Stimulated activated CD4-positive, alpha-beta T cell treated with anti-CD3 and anti-CD28 coated beads, Interleukin-12 subunit alpha, Interleukin-12 subunit beta, amount 100 ng/mL, for 48 hours (primary cell): ENCODE measurements around the gene P2RY11.

Source experiments
- DNase-seq, 3 donors: peaks; one replicate each; pipeline ENCODE4 v3.0.0-alpha.2; 2020; ENCODE audit warnings: low read depth in 2 of 3, low spot score in 1 of 3

The P2RY11 gene

GRCh38 chr19:10092648-10093294 lies 18.7 kb upstream of the P2RY11 start:
- DNase-seq, result no peak

GRCh38 chr19:10093295-10094186 lies 18.0 kb upstream of the P2RY11 start:
- DNase-seq, result no peak

DNA sequence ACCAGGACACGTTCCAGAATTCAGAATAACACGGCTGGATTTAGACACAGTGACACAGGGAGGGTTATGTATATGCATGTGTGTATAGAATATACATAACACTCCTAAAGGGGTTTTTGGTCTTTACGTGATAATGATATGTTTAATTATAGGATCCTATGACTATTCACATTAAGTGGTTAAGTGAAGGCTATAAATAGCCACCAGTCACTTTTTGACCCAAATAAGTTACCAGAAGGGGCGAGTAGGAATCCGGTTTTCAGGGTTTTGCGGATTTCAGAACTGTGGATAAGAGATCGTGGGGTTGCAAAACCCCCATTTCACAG lies 15.9 kb upstream of the P2RY11 start:
- no peak for DNase-seq

DNA sequence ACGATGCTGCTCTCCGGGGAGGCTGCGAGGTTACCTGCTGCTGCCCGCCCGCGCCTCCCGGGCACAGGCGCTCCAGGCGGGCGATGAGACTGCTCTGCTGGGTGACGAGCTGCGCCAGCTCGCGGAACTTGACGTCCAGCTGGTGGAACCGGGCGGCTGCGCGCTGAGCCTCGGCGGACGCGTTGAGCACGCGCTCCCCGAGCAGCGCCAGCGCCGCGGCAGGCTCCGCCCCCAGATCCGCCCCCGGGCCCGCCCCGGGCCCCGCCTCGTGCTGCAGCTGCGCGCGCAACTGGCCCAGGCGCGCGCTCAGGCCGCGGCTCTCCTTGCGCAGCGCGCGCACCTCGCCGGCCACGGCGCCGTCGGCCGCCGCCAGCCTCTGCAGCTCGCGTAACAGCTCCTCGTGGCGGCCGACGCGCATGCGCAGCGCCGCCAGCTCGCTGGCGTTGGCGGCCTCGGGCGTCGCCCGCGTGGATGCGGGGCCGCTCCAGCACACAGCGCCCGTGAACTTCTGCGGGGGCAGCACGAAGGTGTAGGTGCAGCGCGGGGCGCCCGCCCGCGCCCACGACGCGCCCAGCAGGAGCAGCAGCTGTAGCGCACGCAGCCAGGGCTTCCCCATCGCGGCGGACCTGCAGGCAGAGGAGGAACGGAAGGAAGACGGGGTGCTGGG lies 15.4 kb upstream of the P2RY11 start:
- peak; percentile 78 to 86 (median 85) for DNase-seq

GRCh38 chr19:10096615-10096963 lies 14.9 kb upstream of the P2RY11 start:
- no peak for DNase-seq

- no peak for DNase-seq
Observed at GRCh38 chr19:10100163-10100785, 11.2 kb upstream of the P2RY11 start.

DNA sequence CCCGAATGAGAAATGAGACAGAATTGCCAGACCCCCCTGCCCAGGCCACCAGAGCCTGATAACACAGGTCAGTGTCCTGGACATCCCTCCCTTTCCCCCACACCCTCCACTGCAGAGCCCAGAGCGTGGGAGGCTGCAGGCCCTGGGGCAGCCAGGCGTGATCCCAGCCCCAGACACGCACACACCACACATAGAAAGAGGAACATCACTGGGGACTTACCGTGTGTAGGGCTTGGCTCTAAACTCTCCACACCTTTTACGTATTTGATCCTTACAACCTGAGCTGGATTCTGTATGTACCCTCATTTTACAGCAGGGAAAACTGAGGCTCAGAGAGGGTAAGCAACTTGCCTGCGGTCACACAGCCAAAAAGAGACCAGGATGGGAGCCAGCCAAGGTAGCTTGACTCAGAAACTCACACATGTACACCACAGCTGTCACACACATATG lies 8.7 kb upstream of the P2RY11 start:
- no peak for DNase-seq

DNA sequence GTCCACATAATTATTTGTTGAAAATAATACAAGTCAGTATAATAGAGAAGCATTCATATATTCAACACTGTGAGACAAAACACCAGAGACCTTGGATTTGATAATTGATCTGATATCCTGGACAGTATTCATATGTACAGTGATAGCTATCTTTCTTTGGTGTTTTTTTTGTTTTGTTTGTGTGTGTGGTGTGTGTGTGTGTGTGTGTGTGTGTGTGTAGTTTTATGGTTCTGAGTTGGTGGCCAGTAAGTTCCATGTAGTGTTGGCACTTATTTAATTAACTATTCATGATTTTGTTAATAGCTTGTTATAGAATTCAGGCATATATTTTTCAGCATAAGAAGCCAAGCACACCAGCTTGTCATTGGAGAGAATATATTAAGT lies 7.4 kb upstream of the P2RY11 start:
- DNase-seq, result no peak

DNA sequence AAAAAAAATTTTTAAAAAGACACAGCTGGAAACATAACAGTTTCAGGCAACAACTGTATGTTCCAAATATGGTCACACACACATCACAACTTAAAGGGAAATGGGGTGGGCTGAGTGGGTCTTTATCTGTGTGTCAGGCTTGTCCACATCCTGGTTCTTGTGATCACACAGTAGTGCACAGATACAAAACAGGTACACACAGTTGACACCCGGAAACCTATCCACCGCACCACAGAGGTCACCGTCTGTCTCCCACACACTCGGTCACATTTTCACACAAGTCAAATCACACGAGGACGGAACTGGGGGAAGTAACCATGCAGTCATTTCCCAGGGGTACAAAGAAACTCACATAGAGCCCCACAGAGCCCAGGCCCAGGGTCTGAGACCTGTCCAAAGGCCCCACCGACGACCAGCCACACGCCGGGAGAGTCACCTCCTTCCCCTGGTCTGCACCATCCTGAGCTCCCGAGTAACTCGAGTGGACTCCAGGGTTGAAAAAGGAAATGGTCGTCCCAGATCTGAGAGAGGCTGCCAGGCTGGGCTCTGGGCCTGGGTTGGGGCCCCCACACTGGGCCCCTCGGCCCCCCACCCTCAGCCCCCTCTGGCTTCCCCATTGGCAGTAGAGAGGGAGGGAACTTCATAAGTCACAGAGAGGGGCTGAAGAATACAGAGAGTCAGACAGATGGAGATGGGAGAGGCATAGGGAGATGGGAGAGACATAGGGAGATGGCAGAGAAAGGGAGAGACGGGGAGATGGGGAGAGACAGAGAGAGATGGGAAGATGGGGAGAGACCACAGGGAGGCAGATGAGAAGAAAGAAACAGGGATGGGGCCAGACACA lies 6.6 kb upstream of the P2RY11 start:
- peak; percentile 68 to 72 (median 71) for DNase-seq

DNA sequence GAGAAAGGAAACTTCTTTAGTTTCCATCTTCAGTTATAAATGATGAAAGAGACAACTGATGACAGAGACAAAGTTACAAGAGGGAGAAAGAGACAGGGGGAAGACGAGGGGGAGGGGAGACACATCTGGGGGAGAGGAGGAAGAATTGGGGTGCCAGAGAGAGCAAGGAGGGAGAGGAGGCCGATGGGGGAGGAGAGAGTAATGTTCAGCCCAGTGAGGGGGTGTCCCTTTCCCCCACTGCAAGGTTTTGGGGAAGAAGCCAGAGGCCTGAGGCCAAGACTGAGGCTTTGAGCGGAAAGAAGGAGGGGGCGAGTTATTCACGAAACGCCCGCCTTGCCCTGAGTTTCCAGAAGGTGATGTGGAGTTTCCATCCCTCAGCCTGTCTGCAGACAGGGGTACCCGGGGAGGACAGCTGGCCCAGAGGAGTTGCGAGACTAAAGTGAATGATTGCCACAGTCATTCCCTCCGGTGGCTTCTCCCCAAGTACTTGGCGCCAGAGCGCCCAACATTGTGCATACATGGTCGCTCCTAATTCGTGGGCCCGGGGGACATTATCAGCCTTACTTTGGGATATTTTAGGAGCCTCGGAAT lies 5.9 kb upstream of the P2RY11 start:
- peak; percentile 78 to 85 (median 81) for DNase-seq

- peak; percentile 97 to 98 (median 97) for DNase-seq
Observed at GRCh38 chr19:10106100-10106936, 5.2 kb upstream of the P2RY11 start, which contains the start of gene PPAN. TSS of gene PPAN (plus strand) at chr19:10106362. CDS start at chr19:10106395, 33 bp downstream.

DNA sequence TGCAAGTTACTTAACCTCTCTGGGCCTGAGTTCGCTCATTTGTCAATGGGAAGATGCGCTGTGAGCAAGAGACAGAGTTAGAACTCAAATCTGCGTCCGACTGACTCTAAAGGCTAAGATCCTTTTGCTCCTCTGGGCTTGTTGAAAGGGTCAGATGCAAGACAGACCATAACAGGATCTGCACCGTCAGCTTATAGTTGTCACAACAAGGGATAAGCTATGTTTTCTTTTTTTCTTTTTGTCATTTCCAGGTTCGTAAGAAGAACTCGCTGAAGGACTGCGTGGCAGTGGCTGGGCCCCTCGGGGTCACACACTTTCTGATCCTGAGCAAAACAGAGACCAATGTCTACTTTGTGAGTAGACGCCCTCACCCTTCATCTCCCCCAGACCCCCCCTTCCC lies 4.2 kb upstream of the P2RY11 start:
- no peak for DNase-seq

DNA sequence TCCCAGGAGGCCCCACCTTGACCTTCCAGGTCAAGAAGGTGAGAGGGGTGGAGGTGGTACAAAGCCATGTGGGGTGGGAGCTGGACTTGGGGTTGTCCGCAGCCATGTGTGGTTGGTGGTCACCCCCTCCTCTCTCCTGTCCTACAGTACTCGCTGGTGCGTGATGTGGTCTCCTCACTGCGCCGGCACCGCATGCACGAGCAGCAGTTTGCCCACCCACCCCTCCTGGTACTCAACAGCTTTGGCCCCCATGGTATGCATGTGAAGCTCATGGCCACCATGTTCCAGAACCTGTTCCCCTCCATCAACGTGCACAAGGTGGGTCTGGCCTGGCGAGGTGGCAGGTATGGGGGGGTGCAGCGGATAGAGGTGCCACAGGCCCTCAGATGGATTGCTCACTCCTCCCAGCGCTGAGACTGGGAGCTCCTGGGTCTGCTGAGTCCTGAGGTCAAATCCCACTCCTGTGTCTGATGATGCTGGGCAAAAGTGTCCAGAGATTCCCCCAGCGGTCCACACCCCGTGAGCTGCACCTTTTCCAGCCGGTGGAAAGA lies 3.6 kb upstream of the P2RY11 start:
- no peak for DNase-seq

DNA sequence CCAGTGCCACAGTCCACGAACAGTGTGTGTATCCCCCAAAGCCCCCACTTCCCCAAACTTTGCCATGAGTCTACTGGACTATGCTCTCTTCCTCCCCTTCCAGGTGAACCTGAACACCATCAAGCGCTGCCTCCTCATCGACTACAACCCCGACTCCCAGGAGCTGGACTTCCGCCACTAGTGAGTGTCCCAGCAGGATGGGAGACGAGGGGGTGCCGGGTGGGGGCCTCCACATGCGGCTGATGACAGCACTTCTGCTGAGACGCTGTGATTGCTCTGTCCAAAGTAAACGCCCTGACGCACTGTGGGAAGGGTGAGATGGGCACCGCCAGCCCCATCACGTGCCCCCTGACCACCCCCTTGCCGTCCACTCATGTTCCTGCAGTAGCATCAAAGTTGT lies 2.0 kb upstream of the P2RY11 start:
- DNase-seq, result no peak

DNA sequence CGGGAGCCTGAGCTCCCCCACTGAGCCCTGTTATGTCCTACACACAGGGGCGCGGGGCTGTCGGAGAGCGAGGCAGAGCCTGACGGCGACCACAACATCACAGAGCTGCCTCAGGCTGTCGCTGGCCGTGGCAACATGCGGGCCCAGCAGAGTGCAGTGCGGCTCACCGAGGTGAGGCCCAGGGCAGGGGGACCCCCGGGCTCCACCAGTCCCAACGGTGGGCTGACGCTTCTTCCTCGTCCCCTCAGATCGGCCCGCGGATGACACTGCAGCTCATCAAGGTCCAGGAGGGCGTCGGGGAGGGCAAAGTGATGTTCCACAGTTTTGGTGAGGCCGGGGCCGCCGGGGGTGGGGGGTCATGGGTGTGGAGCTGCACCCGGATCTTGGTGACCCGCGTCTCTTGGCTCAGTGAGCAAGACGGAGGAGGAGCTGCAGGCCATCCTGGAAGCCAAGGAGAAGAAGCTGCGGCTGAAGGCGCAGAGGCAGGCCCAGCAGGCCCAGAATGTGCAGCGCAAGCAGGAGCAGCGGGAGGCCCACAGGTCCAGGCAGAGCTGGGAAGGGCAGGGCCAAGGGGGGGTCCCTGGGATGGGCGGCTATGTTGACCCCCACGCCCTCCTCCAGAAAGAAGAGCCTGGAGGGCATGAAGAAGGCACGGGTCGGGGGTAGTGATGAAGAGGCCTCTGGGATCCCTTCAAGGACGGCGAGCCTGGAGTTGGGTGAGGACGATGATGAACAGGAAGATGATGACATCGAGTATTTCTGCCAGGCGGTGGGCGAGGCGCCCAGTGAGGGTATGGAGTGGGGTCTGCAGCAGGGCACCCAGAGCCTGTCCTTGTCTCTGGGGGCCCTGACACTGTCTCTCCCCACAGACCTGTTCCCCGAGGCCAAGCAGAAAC lies 1.2 kb upstream of the P2RY11 start:
- no peak for DNase-seq

DNA sequence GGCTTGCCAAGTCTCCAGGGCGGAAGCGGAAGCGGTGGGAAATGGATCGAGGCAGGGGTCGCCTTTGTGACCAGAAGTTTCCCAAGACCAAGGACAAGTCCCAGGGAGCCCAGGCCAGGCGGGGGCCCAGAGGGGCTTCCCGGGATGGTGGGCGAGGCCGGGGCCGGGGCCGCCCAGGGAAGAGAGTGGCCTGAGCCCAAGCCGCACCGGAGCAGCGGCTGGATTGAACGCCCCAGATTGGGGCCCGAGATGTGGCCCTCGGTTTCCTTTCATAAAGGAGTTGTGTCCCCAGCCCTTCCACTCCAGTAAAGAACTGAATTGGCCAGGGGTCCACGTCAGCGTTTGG lies 548 bp upstream of the P2RY11 start:
- no peak for DNase-seq

DNA sequence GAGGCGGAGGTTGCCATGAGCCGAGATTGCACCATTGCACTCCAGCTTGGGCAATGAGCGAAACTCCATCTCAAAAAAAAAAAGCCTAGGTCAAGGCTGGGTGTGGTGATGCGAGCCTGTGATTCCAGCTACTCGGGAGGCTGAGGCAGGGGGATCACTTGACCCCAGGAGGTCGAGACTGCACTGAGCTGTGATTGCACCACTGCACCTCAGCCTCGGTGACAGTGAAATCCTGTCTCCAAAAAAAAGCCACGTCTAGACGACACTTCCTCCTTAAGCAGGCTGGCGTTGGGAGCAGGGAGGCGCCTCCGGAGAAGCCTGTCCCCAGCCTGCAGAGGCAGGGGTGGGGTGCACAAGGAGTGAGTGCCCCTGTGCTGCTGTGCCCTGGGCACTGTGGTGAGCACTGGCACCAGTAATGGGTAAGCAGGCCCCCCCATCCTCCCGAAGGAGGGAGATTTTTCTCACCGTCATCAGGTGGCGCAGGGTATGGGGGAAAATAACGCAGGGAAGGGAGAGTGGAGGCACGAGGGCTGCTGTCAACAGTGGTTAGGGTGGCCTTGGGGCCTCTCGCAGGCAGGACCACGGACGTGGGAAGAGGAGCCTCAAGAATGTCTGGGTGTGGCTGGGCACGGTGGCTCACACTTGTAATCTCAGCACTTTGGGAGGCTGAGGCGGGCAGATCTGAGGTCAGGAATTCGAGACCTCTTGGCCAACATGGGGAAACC lies 706 bp downstream of the P2RY11 start:
- DNase-seq, result peak; percentile 59 to 69 (median 61)
